A673 (cell line): Measurements from ENCODE around the gene ZNF396.

Experiments used
- EZH2 ChIP-seq: fragments of 200-600 bp; sonication (generic); IDR thresholded peaks from 2 replicates; pipeline ENCODE4 v1.6.1; 2017; ENCODE audit warnings: borderline replicate concordance, low read depth, mild to moderate bottlenecking, mixed read lengths, antibody characterized with exemption, low read length; ENCODE audit not compliant: poor library complexity, severe bottlenecking
- TF ChIP-seq, protein P1 (sequence below): fragments of 300-800, 200-600 bp; sonication (generic); conservative IDR thresholded peaks from 2 replicates; pipeline ENCODE4 v1.5.1; 2017; ENCODE audit warnings: low read depth, mild to moderate bottlenecking, antibody characterized with exemption, low read length, moderate library complexity, mixed read lengths

DNA sequence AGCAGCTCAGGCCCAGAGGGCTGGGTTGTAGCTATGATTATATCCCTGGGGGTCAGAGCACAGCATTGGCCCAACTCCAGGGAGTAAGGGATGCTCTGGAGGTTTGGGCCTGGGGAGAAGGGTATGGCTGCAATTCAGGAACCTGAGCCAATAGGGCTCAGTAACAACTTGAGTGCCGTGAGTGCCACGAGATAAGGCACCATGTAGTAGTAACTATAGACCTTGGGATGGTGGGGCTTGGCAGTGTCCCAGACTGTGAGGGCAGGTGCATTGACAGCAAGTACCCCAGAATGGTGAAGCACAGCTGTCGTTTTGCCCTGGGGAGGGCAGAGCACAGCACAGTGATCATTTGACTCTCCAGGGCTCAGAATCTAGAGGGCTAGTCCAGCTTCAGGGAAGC is 45.1 kb upstream of the ZNF396 start:
- TF ChIP-seq, protein P1, sequence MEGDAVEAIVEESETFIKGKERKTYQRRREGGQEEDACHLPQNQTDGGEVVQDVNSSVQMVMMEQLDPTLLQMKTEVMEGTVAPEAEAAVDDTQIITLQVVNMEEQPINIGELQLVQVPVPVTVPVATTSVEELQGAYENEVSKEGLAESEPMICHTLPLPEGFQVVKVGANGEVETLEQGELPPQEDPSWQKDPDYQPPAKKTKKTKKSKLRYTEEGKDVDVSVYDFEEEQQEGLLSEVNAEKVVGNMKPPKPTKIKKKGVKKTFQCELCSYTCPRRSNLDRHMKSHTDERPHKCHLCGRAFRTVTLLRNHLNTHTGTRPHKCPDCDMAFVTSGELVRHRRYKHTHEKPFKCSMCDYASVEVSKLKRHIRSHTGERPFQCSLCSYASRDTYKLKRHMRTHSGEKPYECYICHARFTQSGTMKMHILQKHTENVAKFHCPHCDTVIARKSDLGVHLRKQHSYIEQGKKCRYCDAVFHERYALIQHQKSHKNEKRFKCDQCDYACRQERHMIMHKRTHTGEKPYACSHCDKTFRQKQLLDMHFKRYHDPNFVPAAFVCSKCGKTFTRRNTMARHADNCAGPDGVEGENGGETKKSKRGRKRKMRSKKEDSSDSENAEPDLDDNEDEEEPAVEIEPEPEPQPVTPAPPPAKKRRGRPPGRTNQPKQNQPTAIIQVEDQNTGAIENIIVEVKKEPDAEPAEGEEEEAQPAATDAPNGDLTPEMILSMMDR, result no peak
- TF ChIP-seq EZH2, result no peak
